RKO (cell line): ENCODE results near the gene IGF2BP2.
"Not testable (repeated sequence)": the region's sequence is repeated elsewhere in the genome, so short reads cannot be mapped to it uniquely, and the experiment has no call there.

Experiments used
- DNase-seq: peaks from one replicate; pipeline ENCODE4 v3.0.0-alpha.2; 2016; ENCODE audit warnings: low spot score

Gene IGF2BP2

DNA sequence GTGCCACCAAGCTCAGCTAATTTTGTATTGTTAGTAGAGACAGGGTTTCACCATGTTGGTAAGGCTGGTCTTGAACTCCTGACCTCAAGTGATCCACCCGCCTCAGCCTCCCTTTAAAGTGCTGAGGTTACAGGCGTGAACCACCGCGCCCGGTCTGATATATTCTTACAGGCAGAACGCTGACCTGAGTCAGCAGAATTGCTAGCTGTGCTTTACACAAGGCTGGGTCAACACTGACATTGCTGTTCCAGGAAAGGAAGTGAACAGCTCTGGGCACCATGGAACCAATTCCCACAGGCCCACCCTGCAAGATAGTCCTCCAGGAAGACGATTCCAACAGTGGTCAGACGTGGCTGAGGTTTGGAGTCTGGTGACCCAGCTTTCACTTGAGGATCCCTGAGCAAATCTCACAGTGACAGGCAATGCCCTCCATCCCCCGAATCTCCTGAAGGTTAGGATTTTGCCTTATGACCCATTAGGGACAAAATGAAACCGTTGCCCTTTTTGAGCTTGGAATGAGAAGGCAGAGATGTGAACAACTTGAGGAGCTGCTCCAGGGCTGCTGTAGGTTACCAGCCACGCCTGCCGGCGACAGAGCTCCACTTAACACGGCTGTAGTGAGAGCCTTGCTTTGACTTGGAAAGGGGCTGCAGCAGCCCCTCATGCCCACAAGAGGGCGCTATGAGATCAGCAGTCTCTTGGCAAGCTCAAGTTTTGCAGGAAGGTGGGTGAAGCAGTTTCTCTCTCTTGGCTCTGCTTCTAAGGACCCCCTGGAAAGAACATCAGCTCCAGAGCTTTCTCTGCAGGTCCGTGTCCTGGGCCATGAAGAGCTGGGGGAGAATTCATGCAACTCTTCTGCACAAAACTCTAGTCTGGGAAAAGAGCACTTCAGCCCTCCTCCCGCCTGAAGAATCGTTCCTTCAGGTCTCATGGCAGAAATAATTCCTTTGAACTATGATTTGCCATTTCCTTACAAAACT, 164.6 kb downstream of the IGF2BP2 start:
- DNase-seq: peak; percentile 78

DNA sequence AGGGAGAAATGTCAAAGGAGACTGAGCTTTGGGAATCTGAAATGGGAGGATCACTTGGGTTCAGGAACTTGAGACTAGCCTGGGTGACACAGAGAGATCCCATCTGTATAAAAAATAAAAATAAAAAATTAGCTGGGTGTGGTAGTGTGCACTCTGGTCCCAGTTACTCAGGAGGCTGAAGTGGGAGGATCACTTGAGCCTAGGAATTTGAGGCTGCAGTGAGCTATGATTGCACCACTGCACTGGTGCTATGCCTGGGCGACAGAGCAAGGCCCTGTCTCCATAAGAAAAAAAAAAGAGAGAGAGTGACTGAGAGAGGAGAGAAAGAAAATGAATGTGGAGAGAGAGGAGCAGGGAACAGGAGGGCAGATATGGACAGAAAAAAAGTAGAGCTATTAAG, 165.9 kb downstream of the IGF2BP2 start:
- no peak for DNase-seq

DNA sequence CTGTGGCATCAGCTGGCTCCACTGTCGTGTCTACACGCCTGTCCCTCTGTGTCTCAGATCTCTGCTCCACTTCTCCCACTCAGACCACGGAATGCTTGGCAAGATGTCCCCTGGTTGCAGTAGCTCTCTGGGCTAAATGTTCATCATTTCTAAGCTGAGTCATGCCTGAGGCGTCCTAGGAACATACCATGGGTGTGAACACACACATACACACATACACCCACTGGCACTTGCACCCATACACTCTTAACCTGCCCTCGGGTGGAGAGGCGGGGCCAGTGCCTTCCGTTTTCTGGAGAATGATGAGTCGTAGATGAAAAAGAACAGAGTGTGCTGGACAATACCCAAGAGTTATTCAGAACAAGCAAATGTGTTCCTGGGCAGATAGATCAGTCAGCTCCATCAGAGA, 166.3 kb downstream of the IGF2BP2 start:
- peak; percentile 78 for DNase-seq

DNA sequence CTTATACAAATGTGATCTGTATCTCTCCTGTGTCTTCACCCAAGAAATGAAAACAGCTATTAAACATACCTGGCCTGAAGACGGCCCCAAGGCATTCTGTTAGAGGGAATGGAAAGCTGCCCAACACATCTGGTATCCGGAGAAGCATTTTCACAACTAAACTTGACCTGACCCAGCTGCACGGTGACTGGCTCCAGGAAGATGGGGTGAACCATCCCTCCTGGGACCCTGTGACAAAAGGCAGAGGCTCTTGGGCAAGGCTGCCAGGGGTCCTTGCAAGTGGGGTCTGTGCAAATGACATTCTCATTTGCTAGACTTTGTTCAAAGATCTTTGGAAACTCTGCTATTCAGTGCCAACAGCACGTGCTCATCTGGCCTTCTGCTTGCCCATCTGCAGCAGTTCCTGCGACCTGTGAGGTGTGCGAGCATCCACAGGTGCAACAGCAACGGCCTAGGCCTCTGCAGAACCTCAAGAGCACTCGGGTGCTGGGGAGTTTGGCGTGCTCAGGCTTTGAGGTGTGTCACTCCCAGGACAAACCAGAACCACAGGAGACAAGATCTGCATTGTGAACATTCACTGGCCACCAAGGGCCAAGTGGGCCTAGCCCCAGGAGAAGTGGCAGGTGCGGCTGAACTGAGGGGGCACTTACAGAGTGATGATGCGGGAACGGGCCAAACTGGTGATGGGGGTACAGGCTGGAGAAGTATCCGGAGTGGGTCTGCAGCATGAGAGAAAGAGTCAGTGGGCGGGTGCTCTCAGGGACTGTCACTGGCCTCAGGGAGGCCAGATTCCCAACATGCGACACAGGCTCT, 166.9 kb downstream of the IGF2BP2 start:
- DNase-seq: no peak

DNA sequence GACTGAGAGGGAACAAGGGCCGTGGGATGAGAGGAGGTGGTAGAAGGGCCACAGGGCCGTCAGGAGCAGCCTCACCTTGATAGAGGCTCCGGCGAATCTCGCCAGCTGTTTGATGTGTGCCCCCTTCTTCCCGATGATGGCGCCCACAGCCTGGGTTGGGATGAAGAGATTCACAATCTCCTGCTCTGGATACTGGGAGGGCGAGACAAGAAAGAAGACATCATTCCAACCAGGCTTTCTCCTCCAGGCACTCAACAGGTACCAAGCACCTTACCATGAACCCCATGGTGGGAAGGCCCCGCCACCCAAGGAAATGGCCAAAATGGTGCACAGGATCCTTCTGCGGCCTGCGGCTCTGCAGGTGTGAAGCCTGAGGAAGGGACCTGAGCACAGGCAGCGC, 167.6 kb downstream of the IGF2BP2 start:
- DNase-seq: no peak

DNA sequence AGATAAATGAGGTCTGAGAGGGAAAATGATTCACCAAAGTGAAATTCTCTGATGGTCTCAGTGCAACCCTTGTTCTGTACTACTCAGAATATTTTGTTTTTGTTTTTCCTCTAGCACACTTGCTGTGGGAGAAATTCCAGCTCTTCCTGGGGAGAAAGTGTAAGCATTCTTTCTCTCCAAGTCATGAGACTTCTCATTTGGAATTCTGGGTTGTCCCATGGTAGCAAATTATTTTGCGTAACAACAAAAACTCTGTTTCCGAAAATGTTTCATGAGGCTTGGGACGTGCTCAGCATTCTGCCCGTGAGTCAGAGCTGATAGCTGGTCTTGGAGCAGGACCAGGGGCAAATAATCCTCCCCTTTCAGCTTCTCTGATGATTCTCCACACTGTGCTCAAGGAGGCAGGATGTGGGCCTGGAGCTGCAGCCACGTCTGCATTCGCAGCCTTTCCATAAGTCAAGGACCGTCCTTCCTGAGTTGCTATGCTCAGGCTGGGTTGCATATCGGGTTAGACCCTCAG, 168.5 kb downstream of the IGF2BP2 start:
- DNase-seq: no peak

DNA sequence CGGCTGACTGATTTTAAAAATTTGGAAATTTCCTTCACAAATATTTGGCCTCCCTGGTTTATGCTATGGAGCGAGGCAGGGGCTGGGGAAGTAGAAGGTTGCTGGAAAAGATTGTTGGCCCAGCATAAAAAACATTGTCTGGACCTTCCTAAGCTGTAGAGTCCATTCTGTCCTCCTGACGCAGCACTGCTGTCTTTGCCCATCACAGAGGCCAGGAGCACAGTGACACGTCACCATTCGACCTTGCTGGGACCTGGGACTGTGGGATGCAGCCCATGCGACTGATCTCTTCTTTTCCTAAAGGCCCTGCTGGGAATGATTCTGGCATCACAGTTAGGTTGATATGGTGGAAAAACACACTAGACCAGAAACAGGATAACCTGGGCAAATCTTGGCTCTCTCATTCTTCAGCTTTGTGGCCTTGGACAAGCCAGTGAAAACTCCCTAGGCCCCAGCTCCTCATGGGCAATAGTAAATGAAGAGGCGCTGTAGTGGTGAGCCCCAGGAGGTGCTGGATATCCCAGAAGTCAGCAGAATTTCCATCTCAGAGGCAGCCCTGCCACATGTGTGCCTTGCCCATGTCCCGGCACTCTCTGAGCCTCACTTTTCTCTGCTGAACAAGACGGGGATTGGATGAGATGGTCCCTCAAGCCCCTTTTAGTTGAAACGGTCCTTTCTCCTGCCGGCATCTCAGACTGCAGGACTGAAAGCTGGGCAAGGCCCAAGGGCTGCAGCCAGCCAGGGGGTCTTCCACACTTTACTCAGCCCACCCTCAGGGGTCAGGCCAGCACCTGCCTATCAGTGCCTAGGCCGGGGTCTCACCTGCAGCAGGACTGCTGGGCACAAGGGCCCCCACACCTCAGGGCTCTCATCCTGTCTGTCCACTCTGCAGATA, 169.2 kb downstream of the IGF2BP2 start:
- DNase-seq: no peak

DNA sequence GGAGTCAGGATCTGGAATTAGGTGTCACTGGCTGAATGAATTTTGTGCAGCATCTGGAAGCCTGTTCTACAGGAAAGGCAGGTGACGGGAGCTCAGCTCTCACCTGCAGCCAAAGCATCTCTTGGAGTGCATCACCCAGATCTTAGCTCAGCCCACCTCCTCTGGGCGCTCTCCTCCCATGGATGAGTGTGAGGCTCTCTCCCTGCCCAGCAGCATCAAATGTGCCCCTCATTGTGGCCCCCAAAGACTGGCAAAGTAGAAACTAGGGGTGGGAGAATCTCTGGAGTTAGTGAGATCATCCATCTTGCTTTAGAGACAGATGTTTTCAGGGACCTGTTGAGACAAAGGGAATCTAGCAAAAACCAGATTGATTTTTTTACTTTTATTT, 170.1 kb downstream of the IGF2BP2 start:
- DNase-seq: no peak

DNA sequence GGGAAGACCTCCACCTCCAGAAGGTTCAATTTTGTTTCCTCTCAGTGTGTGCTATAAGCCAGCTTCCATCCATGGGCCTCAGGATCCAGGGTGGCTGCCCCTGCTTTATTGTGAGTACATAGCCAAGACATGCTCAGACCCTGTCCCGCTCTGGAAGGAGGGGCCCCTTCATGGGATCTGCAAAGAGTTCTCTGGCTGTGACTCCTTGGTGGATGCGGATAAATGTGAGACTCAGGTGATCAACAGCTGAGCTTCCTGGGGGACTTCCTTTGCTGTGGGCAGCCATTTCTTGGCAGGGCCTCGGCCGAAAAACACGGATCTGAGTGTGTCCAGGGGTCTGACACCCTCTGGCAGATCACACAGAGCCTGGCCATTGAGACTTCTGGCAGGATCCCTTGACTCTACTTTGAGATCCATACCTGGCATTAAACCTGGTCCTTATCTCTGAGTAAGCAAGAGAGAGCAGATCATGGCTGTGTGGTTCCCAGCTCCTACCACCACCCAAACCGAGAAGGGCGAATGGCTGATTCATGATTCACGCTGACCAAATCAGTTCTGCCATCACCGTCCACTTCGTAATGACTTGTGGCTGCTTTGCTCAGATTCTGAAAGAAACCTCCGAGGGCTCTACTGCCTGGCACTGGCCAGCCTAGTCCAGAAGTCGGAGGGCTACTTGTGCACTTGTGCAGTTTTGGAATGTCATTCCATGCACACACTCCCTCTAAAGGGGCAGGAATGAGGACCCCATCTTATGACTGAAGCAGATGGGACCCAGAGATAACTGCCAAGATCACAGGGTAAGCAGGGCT, 170.7 kb downstream of the IGF2BP2 start:
- DNase-seq: no peak

DNA sequence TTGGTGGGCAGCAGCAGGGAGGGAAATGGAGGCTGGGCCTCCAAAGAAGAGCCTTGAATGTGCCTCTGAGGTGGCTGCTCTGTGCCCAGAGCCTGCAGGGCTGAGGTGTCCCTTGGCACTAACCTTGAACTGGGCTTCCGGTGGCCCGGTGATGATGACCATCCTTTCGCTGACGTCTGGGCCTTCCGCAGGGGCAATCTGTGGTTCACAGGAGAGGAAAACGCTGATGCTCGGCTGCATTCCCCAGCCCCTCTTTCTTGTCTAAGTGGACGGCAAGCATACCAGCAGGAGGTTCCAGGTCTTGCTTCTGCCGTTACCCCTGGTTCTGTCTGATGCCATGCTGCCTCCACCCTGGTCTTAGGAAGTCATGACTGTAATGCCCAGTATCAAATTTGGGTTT, 172.9 kb downstream of the IGF2BP2 start:
- no peak for DNase-seq

DNA sequence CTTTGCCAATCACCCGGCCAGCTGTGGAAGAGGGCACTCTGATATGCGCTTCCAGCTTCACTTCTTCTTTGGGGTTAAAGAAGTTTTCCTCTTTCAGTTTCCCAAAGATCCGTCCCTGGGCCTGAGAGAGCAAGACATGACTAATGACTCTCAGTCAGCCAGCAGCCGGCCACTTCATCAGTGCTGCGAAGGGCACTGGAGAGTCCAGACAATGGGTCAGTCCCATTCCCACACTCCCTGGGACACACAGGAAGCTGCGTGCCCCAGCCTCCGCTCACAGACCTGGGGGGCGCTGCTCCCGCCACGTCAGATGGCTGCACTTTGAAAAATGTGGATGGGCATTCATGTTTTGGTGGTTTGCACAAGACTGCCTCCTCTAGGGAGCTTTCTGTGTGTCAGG, 175.4 kb downstream of the IGF2BP2 start:
- DNase-seq: no peak

DNA sequence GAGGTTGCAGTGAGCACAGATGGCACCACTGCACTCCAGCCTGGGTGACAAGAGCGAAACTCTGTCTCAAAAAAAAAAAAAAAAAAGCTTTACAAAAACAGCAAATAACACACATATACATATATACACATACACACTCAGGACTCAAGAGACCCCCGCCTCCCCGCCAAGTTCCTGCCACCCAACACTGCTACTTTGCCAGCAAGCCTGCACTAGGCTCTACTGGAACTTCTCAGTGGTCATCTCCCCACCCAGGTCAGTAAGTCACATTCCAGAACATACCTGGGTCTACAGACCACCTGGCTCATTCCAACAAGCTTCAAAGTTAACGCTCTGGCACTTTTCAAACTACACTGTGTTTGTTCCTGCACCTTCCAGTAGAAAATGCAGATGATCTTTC, 176.4 kb downstream of the IGF2BP2 start:
- DNase-seq: no peak

DNA sequence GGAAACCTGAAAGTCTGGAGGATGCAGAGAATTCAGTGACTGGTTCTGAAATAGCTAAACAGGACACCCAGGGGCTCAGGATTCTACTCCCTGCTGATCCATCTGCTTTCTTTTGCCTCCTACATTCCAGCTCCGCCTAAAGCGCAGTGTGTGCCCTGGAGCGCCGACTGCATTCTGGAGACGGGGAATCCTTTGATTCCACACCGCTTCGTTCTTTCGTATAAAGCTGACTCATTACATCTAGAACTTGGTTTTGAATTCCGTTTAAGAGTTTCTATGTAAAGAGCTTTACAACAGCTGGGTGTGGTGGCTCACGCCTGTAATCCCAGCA, 177.0 kb downstream of the IGF2BP2 start:
- DNase-seq: no peak

DNA sequence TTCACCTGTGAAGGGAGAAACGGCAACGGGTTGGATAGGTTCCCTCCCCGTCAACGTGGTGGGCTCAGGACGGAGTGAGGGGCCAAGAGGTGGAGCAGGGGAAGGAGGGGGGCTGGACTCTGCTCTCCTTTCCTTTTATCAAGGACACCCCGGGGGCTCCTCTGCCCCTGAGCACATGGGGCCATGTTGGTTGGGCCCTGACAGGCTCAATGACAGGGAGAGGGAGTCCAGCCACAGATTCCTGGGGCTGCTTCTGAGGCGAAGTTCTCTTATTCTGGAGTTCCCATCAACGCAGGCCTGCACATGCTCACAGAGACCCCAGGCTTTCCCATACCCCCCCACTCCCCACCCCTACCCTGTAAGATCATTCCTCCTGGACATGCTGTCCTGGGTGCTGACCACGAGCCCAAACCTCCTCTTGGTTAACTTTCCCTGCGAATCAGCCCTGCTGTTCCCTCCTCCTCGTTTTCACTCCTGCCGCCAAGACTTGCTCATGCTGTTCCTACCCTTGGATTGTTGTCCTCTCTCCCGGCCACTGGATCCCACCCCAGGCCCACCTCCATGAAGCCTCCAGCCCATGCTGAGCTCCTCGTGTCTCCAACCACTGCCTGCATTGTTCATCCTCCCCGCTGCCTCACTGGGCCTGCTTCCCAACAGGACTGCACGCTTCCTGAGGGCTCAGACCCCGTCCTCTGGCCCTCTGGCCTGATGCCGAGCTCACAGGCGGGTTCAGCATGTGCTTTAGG, 177.5 kb downstream of the IGF2BP2 start:
- DNase-seq: no peak

DNA sequence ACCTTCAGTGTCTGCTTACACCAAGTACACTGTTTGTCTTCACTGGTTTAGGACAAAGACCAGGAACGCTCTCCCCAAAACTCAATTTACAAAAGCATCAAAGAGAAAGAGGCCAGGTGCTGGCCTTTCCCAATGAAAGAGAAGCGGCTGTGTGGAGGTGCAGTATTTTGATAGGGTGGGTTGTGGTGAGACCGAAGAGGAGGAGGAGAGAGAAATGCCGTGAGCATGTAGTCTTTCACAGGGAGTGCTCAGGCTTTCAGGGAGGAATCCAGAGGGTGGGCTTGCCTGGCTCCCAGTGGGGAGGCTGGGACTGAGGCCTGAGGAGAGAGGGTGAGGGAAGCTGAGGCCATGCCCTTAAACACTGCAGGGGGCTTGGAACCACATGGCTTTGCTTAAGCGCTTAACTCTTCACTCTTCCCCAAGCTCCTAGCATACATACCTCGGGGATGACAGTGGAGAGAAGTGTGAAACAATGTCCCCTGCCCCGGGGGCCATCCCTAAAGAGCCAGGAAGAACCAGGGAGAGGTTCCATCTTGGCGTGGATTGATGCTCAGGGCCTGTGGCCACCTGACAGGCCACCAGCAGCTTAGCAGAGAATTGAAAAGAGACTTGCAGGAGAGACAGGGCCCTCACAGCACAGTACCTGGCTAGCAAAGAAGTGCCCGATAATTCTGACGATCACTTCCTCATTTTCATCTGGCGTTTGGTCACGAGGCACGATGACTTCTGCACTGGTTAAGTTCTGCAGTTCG, 178.3 kb downstream of the IGF2BP2 start:
- no peak for DNase-seq

DNA sequence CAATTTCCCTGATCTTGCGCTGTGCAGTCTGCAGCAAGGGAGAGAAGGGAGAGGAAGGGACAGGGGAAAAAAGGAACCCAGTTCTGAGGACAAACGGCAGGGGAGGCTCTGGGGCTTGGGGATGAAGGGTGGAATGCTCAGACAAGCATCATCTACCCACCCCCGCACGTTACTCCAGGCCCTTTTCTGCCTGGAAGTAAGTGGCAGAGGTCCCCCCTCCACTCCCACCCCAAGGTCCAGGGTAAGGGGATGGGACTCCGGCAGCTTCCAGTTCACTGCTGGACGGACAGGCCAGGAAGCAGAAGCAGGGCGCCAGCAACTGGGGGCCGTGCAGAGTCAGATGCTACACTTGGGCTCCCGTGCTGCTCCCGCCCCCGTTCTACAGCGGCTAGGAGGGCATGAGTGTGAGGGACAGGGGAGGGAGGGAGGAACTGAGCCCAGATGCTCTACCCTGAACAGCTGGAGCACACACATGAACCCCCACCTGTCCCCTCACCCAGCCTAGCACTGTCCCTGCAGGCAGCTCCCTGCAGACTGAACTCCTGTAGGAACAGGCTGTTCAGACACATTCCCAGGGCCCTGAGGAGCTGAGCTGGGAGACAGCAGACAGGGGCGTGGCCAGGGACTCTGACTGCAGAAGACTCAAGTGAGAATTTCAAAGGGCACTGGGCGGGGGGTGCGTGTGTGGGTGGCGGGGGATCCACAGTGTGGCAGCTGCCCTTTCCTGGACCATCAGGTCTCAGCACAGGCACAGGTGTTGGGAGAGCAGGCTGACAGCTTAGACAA, 179.1 kb downstream of the IGF2BP2 start:
- DNase-seq: no peak

DNA sequence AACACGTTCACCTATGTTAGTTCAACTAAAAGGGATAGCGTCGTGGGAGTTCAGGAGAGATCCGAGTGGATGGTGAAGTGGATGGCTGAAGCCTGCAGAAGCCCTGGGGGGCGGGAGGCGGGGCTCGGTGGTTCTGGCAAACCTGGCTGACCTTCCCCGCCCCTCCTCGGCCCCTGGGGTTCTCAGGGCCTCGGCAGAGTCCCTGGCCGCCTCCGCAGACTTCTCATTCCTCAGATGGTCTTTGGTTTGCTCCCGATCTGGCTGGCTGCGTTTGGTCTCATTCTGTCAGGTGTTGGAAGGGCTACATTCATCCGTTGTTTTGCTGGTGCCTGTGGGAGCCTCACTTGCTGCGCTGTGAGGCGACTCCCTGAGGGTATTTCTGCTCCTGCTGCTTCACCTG, 179.7 kb downstream of the IGF2BP2 start:
- DNase-seq: not testable (repeated sequence)

DNA sequence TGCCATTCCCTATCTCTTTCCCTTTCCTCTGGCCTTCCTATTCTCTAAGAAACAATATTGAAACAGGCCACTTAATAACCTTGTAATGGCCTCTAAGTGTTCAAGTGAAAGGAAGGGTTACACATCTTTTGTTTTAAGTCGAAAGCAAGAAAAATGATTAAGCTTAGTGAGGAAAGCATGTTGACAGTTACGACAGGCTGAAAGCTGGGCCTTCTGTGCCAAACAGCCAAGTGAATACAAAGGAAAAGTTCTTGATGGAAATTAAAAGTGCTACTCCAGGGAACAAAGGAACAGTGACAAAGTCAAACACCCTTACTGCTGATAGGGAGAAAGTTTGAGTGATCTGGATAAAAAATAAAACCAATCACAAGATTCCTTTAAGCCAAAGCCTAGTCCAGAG, 184.5 kb downstream of the IGF2BP2 start:
- no peak for DNase-seq
